GM18520 (cell line): ENCODE data around the gene AGAP5.
"Not testable (repeated sequence)": the region's sequence is repeated elsewhere in the genome, so short reads cannot be mapped to it uniquely, and the experiment has no call there.

Experiments used
- ATAC-seq: cut with Tn5 transposase; IDR thresholded peaks from one replicate; pipeline ENCODE4 v1.9.1; 2021; ENCODE audit not compliant: unreplicated experiment

Gene AGAP5

GRCh38 chr10:73697675-73698159, at the start of gene AGAP5:
Gene AGAP5, minus strand, starts transcription at chr10:73698109. Its CDS starts 354 bp downstream, at chr10:73697755.
- not testable (repeated sequence) for ATAC-seq

GRCh38 chr10:73746721-73747120, 48.8 kb upstream of the AGAP5 start:
- ATAC-seq: no peak

- no peak for ATAC-seq
Measured at GRCh38 chr10:73744664-73744975, 46.7 kb upstream of the AGAP5 start.

GRCh38 chr10:73743905-73744663, 46.2 kb upstream of the AGAP5 start, which contains the start of gene SEC24C:
Gene SEC24C, plus strand, starts transcription at chr10:73744372. Its CDS starts 2,461 bp downstream, at chr10:73746833.
- peak; percentile 75 for ATAC-seq

GRCh38 chr10:73743327-73743904, 45.5 kb upstream of the AGAP5 start:
- no peak for ATAC-seq

- no peak for ATAC-seq
Measured at GRCh38 chr10:73742454-73742734, 44.5 kb upstream of the AGAP5 start.

GRCh38 chr10:73740501-73741254, 42.8 kb upstream of the AGAP5 start:
- not testable (repeated sequence) for ATAC-seq

- ATAC-seq: no peak
Measured at GRCh38 chr10:73734796-73735305, 36.9 kb upstream of the AGAP5 start.

GRCh38 chr10:73734028-73734720, 36.3 kb upstream of the AGAP5 start:
- no peak for ATAC-seq

GRCh38 chr10:73732931-73733623, 35.2 kb upstream of the AGAP5 start:
- no peak for ATAC-seq

- ATAC-seq: no peak
Measured at GRCh38 chr10:73732426-73732825, 34.5 kb upstream of the AGAP5 start.

GRCh38 chr10:73731588-73732375, 33.9 kb upstream of the AGAP5 start:
- ATAC-seq: no peak

GRCh38 chr10:73730153-73730906, 32.4 kb upstream of the AGAP5 start:
- ATAC-seq: peak; percentile 81

- ATAC-seq: not testable (repeated sequence)
Measured at GRCh38 chr10:73729781-73730152, 31.9 kb upstream of the AGAP5 start.

- no peak for ATAC-seq
Measured at GRCh38 chr10:73723516-73723915, 25.6 kb upstream of the AGAP5 start.

- not testable (repeated sequence) for ATAC-seq
Measured at GRCh38 chr10:73720561-73720960, 22.7 kb upstream of the AGAP5 start.

GRCh38 chr10:73717556-73717955, 19.6 kb upstream of the AGAP5 start:
- no peak for ATAC-seq

- ATAC-seq: no peak
Measured at GRCh38 chr10:73716251-73716650, 18.3 kb upstream of the AGAP5 start.
